HG03457 (cell line): Measurements from ENCODE around the gene PIEZO2.

ENCODE experiments used
- ATAC-seq: cut with Tn5 transposase; IDR thresholded peaks from one replicate; pipeline ENCODE4 v1.9.1; 2021; ENCODE audit warnings: moderate number of reproducible peaks; ENCODE audit not compliant: unreplicated experiment

The PIEZO2 gene

DNA sequence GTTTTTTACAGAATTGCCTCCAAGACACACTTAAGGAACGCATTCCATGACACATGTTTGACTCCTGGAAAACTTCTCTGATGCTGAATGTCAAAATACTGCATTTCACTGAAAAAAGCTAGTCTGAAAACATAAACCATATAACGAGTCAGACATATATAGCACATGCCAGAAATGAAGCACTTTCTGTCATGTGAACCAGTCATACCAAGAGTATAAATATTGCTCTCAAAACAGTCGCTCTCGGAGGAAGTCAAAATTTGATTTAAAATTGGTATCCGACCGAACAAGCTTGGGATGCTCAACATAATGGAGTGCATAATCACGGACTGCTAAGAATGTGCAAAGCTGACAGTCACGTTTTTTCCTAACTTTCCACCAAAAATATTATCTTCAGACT lies 115.9 kb downstream of the PIEZO2 start:
- no peak for ATAC-seq

DNA sequence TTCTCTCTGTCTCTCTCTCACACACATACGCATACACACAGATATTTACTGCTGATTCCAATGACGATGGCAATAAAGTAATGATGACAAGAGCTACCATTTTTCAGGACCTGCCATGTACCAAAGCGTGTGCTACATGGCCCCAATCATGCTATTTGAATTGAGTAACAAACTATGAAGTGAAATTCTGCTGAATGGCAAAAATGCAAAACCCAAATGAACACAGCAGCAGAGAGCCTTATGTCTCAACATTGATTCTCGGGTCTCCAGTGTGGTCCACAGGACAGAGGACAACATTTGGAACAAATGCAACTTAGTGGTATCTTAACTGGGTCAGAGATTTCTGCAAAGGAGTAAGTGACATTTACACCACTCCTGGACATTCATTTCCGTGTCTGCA lies 117.4 kb downstream of the PIEZO2 start:
- ATAC-seq: no peak

DNA sequence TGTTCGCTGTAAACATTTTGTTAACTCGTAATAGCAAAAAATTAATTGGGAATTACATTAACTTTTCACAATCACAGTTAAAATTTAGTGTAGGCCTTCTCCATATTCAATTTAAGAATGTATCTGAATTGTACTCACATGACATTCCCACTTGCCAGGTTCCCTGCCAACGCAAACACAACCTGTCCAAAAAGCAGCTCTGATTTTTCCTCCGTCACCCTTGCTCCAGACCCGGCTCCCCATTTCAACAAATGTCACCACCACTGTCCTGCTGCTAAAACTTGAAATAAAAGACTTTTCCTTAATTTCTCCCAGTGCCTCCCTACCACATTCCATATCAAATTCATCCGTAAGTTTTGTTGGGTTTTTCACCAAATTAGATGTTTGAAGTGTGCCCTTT lies 120.3 kb downstream of the PIEZO2 start:
- no peak for ATAC-seq

DNA sequence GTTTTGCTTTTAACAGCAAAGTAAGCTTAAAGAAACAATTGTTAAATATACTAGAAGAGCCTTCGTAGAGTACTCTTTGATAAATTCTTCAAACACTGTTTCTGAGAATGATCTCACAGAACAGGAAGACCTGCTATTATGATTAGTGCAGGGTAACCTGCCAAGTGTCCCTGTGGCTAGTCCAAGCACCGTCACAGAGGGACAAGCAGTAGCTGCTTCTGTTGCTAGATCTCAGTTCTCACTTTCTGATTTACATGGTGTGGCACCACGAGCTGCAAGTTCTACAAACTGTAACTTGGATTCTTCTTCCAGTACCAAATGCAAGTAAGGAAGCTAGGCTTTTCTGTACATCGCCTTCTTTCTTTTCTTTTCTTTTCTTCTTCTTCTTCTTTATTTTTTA lies 121.5 kb downstream of the PIEZO2 start:
- ATAC-seq: no peak

DNA sequence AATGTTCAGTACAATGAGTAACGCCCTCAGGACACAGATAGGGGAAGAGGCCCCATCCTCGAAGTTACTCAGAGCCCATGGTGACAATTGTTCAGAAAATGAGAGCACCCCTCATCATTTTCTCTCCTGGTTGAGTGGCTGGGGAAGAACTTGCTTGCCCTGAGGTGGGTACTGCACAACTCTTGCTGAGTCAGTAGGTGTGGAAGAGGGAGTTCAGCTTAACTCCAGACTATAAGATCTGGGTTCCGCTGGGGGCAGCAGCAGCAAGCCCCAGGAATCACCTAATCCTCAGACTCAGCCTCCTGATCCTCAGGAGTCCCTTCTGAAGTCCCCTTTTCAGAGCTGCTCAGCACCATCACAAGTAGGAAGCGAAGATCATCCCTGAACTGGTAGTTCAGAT lies 123.7 kb downstream of the PIEZO2 start:
- no peak for ATAC-seq

DNA sequence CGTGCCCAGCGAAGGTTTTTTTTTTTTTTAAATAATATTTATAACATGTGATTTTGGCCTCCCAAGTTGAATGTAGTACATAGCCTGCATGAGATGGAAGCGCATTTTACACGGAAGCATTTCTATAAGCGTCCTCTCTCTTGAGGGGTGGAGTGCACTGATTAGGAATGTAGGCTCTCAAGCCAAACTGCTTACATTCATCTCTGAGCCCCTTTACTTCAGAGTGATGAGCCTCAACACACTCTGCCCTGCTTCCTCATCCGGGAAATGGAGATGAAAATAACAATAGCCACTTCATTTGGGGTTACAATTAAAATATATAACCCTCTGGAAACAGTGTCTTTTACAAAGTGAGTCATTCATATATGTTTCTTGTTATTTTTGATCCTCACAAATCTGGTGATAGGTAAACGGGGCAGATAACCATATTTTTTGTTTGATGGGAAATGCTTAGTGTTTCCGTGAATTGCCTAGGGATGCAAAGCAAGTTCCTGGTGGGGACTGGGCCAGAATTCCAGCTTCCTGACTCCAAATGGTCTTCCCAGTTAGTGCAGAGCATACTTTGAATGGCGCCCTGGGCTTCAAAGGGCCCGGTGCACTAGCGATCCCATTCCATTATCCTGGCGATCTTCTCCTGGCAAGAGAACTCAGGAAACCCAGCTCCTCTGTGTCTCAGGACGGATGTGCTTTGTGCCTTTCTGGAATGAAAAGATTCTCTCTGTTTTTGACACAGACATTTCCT lies 124.3 kb downstream of the PIEZO2 start:
- no peak for ATAC-seq

DNA sequence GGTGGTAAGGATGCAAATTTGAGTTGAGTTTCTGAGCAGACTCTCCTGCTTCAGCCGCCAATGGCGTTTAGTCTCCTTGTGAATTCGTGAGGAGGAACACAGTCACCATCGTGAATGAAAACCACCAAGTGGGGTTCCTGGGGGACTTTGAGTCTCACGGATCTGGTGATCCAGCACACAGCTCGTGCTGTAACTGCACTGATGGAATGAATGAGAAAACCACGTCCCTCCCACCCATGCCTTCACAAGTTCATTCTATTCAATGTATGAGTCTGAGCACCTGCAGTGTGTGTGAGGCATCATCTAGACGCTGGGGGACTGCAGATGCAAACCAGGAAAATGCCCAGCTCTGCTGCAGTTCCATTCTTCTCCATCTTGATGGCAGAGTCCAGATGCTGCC lies 127.9 kb downstream of the PIEZO2 start:
- ATAC-seq: no peak

DNA sequence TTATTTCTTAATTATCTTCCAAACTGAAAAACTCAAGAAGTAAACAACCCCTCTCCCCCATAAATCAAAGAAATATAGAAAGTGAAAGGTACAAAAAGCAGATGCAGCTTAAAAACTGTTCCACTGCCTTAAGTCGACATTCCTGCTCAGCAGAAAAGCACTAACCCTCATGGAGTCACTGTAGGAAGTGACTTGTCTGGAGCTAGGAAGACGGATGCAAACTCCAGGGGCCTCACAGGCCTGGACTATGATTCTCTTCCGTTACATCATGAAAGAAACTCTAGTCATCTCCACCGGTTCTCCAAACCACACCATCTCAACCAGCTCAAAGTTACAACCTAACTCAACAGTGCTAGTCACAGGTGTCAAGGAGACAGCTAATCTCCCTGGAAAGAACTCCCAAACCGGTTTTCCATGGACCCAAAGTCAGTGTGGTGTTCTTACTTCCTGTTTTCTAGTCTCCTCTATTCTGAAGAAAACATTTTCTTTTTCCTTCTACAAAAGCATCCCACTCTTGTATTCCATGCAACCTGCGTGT lies 128.4 kb downstream of the PIEZO2 start:
- ATAC-seq: no peak

DNA sequence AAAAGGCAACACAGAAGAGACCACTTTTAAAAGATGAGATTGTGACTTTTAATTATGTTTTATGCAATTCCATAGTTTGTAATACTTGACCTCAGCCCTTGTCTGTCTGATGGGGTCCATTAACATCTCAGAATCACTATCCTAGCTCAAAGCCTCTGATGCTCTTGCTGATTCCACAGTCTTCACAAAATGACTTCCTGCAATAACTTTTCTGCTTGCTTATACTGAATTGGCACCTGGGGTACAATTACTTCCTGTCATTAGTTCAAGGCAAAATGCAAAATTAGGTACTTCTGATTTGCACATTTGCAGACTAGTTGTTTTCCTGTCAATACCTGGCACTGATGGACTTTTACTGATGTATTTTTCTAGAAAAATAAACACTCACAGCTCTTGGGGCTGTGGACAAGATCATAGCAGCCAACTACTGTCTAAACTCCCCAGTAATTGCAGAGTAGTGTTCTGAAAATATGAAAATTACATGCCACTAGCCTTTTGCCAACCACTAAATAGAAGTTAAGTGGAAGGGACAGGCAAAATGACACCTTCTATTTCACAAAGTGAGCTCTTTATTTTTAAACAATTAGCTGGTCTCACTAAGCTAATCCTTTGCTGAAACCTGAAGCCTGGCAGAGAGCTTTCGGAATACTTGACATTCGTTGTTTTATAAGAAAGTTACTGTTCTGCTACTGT lies 129.1 kb downstream of the PIEZO2 start:
- no peak for ATAC-seq

DNA sequence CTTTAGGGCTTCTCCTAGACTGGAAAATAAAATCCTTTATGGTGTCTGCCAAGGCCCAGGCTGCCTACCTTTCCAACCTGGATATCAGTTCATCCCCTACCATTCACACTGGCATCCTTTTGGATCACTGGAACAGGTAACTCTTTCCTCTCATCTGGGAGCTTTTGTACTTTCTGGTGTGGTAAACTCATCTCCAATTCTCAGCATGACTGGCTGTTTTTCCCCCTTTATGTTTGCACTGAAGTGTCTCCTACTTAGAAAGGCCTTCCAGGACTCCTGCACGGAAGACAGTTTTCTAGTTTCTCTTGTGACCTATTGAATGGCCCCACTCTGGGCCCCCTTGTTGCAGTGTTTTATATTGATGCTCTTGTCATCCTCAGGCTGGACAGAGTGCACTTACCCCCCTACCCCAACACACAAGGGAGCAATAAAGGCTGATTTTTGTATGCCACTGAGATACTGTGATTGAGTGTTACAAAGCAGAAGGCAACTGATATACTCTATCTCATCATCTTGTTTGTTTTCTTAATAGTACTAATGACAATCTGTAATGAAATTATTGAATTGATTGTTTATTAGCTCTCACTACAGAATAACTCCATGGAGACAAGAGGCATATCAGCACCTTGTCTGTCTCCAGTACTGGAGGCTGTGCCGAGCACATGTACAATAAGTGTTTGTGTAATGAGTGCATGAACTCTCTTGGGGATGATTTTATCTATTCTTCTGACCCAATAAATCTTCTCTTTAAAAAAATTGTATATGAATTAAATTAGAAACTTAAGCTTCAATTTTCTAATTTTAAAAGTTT lies 129.9 kb downstream of the PIEZO2 start:
- no peak for ATAC-seq

DNA sequence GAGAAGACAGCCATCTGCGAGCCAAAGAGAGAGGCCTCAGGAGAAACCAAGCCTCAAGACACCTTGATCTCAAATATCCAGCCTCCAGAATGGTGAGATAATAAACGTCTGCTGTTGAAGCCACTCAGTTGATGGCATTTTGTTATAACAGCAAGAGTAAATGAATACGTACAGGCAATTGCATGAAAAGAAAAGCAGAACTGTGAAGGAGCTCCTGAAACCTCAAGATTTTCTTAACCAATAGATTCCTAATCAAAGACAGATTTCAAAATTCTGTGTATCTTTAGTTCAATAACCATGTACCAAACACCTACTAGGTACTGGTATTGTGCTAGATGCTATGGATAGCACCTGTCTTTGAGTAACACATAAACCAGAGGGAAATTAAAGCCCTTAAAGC lies 139.5 kb downstream of the PIEZO2 start:
- no peak for ATAC-seq

DNA sequence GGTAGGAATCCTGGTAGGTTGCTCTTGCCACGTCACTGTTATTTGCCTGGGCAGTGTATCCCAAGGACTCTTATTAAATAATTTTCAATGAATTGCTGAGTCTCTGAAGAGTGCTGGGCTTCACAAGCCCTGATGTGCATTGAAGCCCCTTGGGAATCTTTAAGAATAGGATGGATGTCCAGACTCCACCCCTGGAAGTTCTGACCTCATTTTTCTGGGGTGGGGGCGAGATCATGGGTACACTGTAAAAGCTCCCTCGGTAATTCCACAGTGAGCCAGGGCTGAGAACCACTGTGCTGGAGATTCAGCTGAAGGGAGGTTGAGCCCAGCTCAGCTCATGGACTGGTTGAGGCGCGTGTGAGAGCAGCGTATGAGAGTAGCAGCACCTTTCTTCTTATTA lies 140.2 kb downstream of the PIEZO2 start:
- no peak for ATAC-seq

DNA sequence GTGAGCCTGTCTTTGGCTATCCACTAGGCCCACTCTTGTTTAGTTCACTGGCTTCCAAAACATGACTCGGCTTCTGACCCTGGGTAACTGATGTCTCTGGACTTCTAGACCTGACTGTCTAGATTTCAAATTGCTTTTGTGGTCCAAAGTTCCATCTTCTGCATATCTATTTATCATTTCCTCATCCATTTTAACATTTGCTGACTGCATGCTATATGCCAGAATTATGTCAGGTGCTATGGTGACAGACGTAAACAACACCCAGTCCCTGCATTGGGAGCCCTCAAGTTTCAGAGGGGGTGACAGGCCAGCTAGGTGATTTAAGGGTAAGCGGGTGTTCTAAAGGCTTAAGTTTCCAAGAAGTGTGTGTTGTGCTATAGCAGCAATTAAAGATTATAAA lies 140.9 kb downstream of the PIEZO2 start:
- ATAC-seq: no peak

DNA sequence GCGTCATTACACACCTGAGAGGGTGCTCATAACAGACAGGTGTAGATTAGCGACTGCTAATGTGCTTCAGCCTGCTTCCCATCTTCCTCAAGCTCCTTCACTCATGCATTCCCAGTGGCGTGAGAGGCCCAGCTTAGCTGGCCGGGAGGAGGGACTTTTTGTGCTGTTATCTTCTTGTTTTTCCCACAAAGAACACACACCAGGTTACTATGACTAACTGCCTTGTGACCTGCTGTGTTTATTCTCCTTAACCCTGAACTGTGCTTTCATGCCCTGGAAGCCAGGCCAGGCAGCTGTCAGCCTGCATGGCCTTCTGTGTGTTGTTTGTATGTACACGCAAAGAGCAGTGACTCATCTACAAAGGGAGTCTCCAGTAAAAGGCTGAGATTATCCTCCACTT lies 143.8 kb downstream of the PIEZO2 start:
- no peak for ATAC-seq

DNA sequence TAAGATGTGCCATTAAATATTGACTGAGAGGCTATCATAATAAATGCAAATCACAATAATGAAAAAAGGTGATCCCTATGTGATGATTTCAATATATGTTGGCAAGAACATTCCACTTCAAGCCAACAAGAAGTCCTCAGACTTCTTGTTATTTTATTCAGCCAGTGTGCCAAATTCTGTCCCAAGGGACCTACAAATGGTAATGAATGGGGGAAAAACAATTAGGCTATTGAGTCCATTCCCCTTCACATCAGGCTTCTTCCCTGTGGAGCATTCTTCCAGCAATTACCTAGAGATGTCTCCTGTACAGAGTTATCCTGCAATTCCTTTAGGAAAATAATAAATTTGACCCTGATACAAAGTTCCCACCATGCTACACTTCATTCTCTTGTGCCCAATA lies 144.4 kb downstream of the PIEZO2 start:
- ATAC-seq: no peak

DNA sequence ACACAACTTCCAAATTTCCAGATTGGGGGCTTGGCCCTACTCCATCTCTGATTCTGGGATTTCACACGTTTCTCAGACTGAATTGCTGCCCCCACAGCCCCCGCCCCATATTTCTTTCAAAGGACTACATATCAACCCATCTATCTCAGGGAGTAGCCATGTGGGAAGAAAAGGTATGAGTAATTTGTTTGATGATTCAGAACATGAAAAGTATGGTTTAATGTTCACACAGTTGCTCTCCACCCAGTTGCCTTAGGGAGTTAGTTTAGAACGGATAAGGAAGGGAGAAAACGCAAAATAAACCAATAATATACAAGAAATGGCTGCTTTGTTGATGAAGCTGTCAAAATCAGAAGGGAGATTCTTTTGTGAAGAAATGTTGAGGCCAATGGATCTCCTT lies 145.1 kb downstream of the PIEZO2 start:
- ATAC-seq: no peak

DNA sequence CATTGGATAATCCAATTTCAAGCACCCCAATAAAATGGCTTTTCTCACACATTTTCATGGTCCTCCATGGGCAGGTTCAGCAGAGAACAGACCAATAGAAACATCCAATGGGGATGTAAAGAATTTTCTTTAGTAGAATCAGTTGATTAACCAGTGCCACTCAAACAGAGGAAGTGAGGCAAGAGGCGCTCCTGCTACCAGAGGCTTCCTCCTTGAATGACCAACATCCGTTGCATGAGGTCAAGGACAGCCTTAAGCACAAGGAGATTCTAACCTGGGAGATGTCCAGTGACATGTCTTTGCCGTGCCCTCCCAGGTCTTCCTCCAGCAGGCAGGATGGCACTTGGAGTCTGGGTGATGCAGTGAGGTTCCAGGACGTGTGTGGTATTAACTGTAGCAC lies 146.6 kb downstream of the PIEZO2 start:
- no peak for ATAC-seq

DNA sequence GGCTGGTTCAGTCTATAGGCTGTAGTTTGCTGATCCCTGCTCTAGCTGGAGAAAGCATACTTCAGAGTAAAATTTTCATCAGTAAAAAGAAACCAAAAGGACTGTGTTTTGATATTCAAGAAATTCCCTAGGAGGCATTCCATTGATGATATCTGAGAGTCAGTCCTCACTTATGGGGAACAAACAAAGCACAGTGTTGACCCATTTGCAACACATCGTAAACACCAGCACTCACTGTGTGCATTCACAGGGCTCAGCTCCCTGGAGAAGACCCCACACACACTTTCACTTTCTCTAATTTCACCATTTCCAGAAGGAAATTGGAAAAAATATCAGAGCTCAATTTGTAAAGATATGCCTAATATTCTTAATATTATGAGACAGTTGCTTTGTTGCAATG lies 147.1 kb downstream of the PIEZO2 start:
- ATAC-seq: no peak

DNA sequence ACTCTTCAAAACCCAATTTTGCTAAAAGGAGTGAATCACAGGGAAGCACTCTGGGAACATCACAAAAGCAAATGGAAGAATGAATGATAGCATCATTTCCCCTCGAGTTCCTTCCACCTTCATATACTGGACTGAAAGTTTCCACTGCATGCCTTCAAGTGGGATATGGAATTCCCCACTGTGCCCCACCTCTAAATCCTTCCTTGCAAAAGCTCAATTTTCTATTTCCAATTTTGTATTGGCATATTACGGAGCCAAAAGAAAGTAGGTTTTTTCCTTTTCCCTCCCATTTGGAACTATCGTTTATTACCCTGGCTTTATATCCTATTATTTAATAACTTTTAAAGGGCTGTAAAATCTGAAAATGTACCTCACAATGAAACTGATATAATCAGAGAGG lies 149.3 kb downstream of the PIEZO2 start:
- ATAC-seq: no peak

DNA sequence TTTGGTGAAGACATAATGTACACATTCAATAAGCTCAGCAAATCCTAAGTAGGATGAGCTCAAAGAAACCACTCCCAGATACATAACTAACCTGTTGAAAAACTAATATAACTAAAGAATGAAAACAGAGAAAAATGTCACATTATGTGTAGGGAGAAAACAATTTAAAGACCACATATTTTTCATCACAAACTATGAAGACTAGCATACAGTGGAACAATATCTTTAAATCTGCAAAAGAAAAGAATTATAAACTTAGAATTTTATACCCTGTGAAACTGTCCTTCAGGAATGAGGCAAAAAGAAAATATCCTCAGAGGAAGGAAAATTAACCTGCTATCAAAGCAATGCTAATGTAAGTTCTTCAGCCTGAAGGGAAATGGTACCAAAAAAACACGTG lies 151.5 kb downstream of the PIEZO2 start:
- ATAC-seq: no peak

DNA sequence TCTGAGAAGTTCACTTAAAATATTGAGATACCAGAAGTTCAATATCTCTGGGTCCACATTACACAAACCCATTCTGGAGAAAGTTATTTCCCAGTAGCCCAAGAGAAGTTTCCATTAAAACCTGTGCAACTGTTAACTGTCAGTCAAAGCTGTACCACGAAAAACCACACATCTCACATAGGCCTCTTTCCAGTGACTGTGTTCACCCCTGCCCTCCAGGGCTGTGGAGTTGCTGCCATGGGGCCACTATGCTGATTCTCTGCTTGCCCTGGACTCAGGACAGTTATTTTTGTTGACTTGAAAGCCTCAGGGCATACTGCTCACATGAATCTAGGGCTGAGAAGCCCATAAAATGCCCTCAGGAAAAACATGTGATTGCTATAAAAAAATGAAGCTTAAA lies 153.8 kb downstream of the PIEZO2 start:
- ATAC-seq: no peak

DNA sequence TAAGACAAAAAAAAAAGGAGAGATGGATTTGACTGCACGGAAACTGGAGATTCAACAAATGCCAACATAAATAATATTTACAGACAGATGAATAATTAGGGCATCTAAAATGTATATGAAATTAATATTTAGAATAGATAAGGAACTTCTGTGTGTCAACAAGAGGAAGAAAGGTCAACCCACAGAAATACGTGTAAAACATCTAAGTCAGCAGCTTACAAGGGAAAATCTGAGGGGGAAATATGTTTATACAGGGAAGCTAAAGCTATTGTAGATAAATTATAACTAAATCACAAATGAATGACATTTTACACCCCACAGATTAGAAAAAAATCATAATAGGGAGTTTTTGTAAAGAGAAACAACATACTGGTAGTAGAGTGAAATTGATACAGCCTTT lies 159.9 kb downstream of the PIEZO2 start:
- no peak for ATAC-seq
